Bone marrow (tissue), 2 donors: ENCODE measurements around the gene TNFRSF1B.
A peak's percentile ranks its signal among the peaks of the same experiment; 100 is the strongest.

Source experiments
- DNase-seq, 2 donors: peaks; one replicate each; lab custom pipeline; 2025; lab: John Stamatoyannopoulos, UW

Gene TNFRSF1B

GRCh38 chr1:12194666-12195216 is 27.9 kb downstream of the TNFRSF1B start:
- DNase-seq, result no peak

- no peak for DNase-seq
Measured at GRCh38 chr1:12195416-12195815, 28.6 kb downstream of the TNFRSF1B start.

GRCh38 chr1:12196641-12197482 is 30.1 kb downstream of the TNFRSF1B start:
- peak in 1 of 2 donors; percentile 81 for DNase-seq

GRCh38 chr1:12197483-12197880 is 30.7 kb downstream of the TNFRSF1B start:
- DNase-seq, result no peak

GRCh38 chr1:12200208-12200607 is 33.4 kb downstream of the TNFRSF1B start:
- no peak for DNase-seq

- DNase-seq, result no peak
Measured at GRCh38 chr1:12201352-12202189, 34.8 kb downstream of the TNFRSF1B start.

- no peak for DNase-seq
Measured at GRCh38 chr1:12202190-12202497, 35.4 kb downstream of the TNFRSF1B start.

- DNase-seq, result no peak
Measured at GRCh38 chr1:12202577-12202976, 35.8 kb downstream of the TNFRSF1B start.

- DNase-seq, result no peak
Measured at GRCh38 chr1:12203216-12204007, 36.6 kb downstream of the TNFRSF1B start.

- DNase-seq, result no peak
Measured at GRCh38 chr1:12204140-12204539, 37.3 kb downstream of the TNFRSF1B start.

- no peak for DNase-seq
Measured at GRCh38 chr1:12204754-12205658, 38.2 kb downstream of the TNFRSF1B start.

GRCh38 chr1:12206238-12206637 is 39.4 kb downstream of the TNFRSF1B start:
- no peak for DNase-seq

GRCh38 chr1:12206792-12207424 is 40.1 kb downstream of the TNFRSF1B start:
- DNase-seq, result no peak

GRCh38 chr1:12208271-12208670 is 41.5 kb downstream of the TNFRSF1B start:
- no peak for DNase-seq

- peak; percentile 57 to 62 for DNase-seq
Measured at GRCh38 chr1:12208764-12209494, 42.1 kb downstream of the TNFRSF1B start.

GRCh38 chr1:12209495-12209832 is 42.7 kb downstream of the TNFRSF1B start:
- no peak for DNase-seq

- no peak for DNase-seq
Measured at GRCh38 chr1:12215118-12215961, 48.5 kb downstream of the TNFRSF1B start.

GRCh38 chr1:12219800-12220199 is 53.0 kb downstream of the TNFRSF1B start:
- DNase-seq, result no peak

GRCh38 chr1:12220890-12221289 is 54.1 kb downstream of the TNFRSF1B start:
- no peak for DNase-seq
